ENCODE results near the gene ARHGEF33. TPM values are rescaled to one million over a fixed set of nuclear protein-coding genes. Genes with fewer than 3 reads are reported as not detected.

Gene ARHGEF33
- total and polyA plus RNA-seq, 2 of the 13 experiments (the other 11 are each of a cell fraction or from before 2014, with no cell fraction given), result 0.04 TPM; not detected in 1

GRCh38 chr2:38905251-38905650 is 15.6 kb downstream of the ARHGEF33 start:
- H3K9me3 ChIP-seq (ENCODE audit: low read length), result no peaks in the 10 kb centered on the region
- TF ChIP-seq ZNF317 (CRISPR knock-in tag; IDR thresholded peaks at IDR 0.05) (peak; percentile 84), TRIM24 (CRISPR knock-in tag; IDR thresholded peaks at IDR 0.05) (no peak)
- no peak for DNase-seq (ENCODE audit: low spot score)
- H3K4me1 ChIP-seq (ENCODE audit: insufficient read depth, low read length), result peaks cover 52% of the 10 kb centered on the region
- POLR2A ChIA-PET, result no interaction called here
- FAIRE-seq, result no peak
- H3K36me3 ChIP-seq (replicated peaks in 1 of 2; ENCODE audit: control insufficient read depth in 1 of 2, insufficient read depth in 2 of 2, low read length in 2 of 2), result no peaks in the 10 kb centered on the region
- 8% methylated on average over 2 of the region's 2 CpGs for WGBS (ENCODE audit: low lambda C conversion rate)
- H3K27ac ChIP-seq (ENCODE audit: extremely low read length, insufficient read depth, low read length), result no peak overlapping the region
- no peaks in the 10 kb centered on the region; a peak in 1 of 5 replicates for H3K27me3 ChIP-seq (ENCODE audit: control insufficient read depth in 1 of 2, insufficient read depth in 2 of 2, low read length in 2 of 2)
- H3K4me2 ChIP-seq (ENCODE audit: low read depth, low read length), result peak overlapping the region; percentile 46
- in situ Hi-C loops (cut with HindIII; ENCODE audit: extremely low pct_ligation_motif_present, low pct_unique_long_range_greater_than_20kb), result no loop called here
- H2AFZ ChIP-seq (ENCODE audit: low read length), result no peak overlapping the region
- BruUV-seq (replicated peaks), result no TSS peak
- no peak for ATAC-seq
- CTCF ChIA-PET (ENCODE audit: low intra/inter-chr PET ratio, low total read pairs), result no interaction called here
- H3K4me3 ChIP-seq (replicated peaks in 1 of 3; ENCODE audit: insufficient read depth in 1 of 3, low read depth in 2 of 3, low read length in 3 of 3), result no peak overlapping the region
- intact Hi-C loops (cut with micrococcal nuclease; ENCODE audit: unreplicated experiment), result no loop called here
- no peaks in the 10 kb centered on the region for H3K79me2 ChIP-seq (ENCODE audit: insufficient read depth, low read length)
- no peak overlapping the region for H3K9ac ChIP-seq (ENCODE audit: insufficient read depth, low read depth, low read length)
- no peaks in the 10 kb centered on the region for H4K20me1 ChIP-seq (ENCODE audit: insufficient read depth, low read length)

- Histone ChIP-seq H3K4me2 (ENCODE audit: low read depth, low read length) (peak overlapping the region; percentile 56), H3K27me3 (ENCODE audit: control insufficient read depth in 1 of 2, insufficient read depth in 2 of 2, low read length in 2 of 2) (no peaks in the 10 kb centered on the region), H4K20me1 (ENCODE audit: insufficient read depth, low read length) (no peaks in the 10 kb centered on the region), H3K4me3 (replicated peaks in 1 of 3; ENCODE audit: insufficient read depth in 1 of 3, low read depth in 2 of 3, low read length in 3 of 3) (peak overlapping the region in 1 of 3 experiments; percentile 14; a peak in 1 of 6 replicates), H3K79me2 (ENCODE audit: insufficient read depth, low read length) (no peaks in the 10 kb centered on the region), H2AFZ (ENCODE audit: low read length) (peak overlapping the region; percentile 55), H3K9ac (ENCODE audit: insufficient read depth, low read depth, low read length) (peak overlapping the region; percentile 25; the same call in 1 of the 2 replicates), H3K9me3 (ENCODE audit: low read length) (no peaks in the 10 kb centered on the region), H3K4me1 (ENCODE audit: insufficient read depth, low read length) (peaks cover 46% of the 10 kb centered on the region), H3K36me3 (replicated peaks in 1 of 2; ENCODE audit: control insufficient read depth in 1 of 2, insufficient read depth in 2 of 2, low read length in 2 of 2) (no peaks in the 10 kb centered on the region), H3K27ac (ENCODE audit: extremely low read length, insufficient read depth, low read length) (peak overlapping the region; percentile 18)
- WGBS (ENCODE audit: low lambda C conversion rate), result 0% methylated on average over 1 of the region's 1 CpG
- no TSS peak for BruUV-seq (replicated peaks)
- intact Hi-C loops (cut with micrococcal nuclease; ENCODE audit: unreplicated experiment), result no loop called here
- in situ Hi-C loops (cut with HindIII; ENCODE audit: extremely low pct_ligation_motif_present, low pct_unique_long_range_greater_than_20kb), result no loop called here
- ChIA-PET CTCF (ENCODE audit: low intra/inter-chr PET ratio, low total read pairs) (no interaction called here), POLR2A (interaction anchor here (0.7 to 1.5 kb wide), 3 partner anchors 9 to 31 kb away, joined by 3 read pairs; partner anchors contain the start of genes DHX57 and MORN2)
- FAIRE-seq (no peak), ATAC-seq (no peak), DNase-seq (ENCODE audit: low spot score) (no peak)
- no peak for TF ChIP-seq ATF2 (CRISPR knock-in tag; IDR thresholded peaks at IDR 0.05)
- no peak for TF ChIP-seq ZNF251 (CRISPR knock-in tag; IDR thresholded peaks at IDR 0.05)
- TF ChIP-seq MYC (CRISPR knock-in tag; IDR thresholded peaks at IDR 0.05; ENCODE audit: borderline replicate concordance), result no peak
- no peak for TF ChIP-seq FOSL1 (CRISPR knock-in tag; IDR thresholded peaks at IDR 0.05; ENCODE audit: borderline replicate concordance)
- TF ChIP-seq CBX1 (IDR thresholded peaks at IDR 0.05; ENCODE audit: low read depth), result no peak
- 0 out of 2 replicates have a peak, but pooled peaks have one; percentile 39 for TF ChIP-seq ZNF343 (CRISPR knock-in tag; IDR thresholded peaks at IDR 0.05)
- 0 out of 2 replicates have a peak, but pooled peaks have one; percentile 9 for TF ChIP-seq ZFX (CRISPR knock-in tag; IDR thresholded peaks at IDR 0.05; ENCODE audit: low read depth)
- no peak for TF ChIP-seq ZNF292 (CRISPR knock-in tag; IDR thresholded peaks at IDR 0.05; ENCODE audit: borderline replicate concordance, low read depth)
- no peak for TF ChIP-seq ETV5 (CRISPR knock-in tag; IDR thresholded peaks at IDR 0.05; ENCODE audit: borderline replicate concordance)
- TF ChIP-seq ZBTB20 (CRISPR knock-in tag; IDR thresholded peaks at IDR 0.05; ENCODE audit: borderline replicate concordance, low read depth), result no peak
- TF ChIP-seq FOXO4 (CRISPR knock-in tag; conservative IDR thresholded peaks at IDR 0.05), result 0 out of 2 replicates have a peak, but pooled peaks have one; percentile 59
- no peak for TF ChIP-seq ZFAT (CRISPR knock-in tag; conservative IDR thresholded peaks at IDR 0.05)
These were observed 17.6 kb downstream of the ARHGEF33 start for GRCh38 chr2:38907242-38907641.
